ENCODE data around the gene ASTN1.

The ASTN1 gene

DNA sequence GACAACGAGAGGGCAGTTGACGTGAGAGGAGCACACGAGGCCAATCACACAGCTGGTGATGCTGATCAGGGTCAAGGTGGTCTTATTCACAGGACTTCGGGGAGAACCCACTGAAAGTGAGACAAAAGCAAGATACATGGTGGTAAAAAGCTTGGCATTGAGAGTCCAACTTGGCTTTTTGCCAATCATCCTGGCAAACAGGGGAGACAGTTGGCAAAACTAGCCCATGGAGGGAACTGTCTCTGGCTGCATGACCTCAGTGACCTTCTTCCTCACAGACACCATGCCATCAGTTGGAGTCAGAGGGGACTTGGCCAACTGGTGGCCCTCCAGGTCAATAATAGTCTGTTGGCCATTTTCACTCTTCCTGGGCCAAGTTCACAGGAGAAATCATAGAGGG, 139.9 kb downstream of the ASTN1 start:
- no peak for TF ChIP-seq TAF1 (IDR thresholded peaks at IDR 0.05; ENCODE audit: borderline replicate concordance, insufficient read depth, low read length)
- TF ChIP-seq FOXP2 (optimal IDR thresholded peaks at IDR 0.05; ENCODE audit: borderline replicate concordance, extremely low read depth, extremely low read length, insufficient read depth): no peak
- no peak for TF ChIP-seq SIN3A (IDR thresholded peaks at IDR 0.05; ENCODE audit: borderline replicate concordance, insufficient read depth, low read length)
- no peak for TF ChIP-seq POLR2AphosphoS5 (IDR thresholded peaks at IDR 0.05; ENCODE audit: low read depth, low read length)
- TF ChIP-seq, protein P1, sequence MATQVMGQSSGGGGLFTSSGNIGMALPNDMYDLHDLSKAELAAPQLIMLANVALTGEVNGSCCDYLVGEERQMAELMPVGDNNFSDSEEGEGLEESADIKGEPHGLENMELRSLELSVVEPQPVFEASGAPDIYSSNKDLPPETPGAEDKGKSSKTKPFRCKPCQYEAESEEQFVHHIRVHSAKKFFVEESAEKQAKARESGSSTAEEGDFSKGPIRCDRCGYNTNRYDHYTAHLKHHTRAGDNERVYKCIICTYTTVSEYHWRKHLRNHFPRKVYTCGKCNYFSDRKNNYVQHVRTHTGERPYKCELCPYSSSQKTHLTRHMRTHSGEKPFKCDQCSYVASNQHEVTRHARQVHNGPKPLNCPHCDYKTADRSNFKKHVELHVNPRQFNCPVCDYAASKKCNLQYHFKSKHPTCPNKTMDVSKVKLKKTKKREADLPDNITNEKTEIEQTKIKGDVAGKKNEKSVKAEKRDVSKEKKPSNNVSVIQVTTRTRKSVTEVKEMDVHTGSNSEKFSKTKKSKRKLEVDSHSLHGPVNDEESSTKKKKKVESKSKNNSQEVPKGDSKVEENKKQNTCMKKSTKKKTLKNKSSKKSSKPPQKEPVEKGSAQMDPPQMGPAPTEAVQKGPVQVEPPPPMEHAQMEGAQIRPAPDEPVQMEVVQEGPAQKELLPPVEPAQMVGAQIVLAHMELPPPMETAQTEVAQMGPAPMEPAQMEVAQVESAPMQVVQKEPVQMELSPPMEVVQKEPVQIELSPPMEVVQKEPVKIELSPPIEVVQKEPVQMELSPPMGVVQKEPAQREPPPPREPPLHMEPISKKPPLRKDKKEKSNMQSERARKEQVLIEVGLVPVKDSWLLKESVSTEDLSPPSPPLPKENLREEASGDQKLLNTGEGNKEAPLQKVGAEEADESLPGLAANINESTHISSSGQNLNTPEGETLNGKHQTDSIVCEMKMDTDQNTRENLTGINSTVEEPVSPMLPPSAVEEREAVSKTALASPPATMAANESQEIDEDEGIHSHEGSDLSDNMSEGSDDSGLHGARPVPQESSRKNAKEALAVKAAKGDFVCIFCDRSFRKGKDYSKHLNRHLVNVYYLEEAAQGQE (IDR thresholded peaks at IDR 0.05; ENCODE audit: insufficient read depth in 1 of 2, low read depth in 2 of 2, low read length in 2 of 2): no peak

DNA sequence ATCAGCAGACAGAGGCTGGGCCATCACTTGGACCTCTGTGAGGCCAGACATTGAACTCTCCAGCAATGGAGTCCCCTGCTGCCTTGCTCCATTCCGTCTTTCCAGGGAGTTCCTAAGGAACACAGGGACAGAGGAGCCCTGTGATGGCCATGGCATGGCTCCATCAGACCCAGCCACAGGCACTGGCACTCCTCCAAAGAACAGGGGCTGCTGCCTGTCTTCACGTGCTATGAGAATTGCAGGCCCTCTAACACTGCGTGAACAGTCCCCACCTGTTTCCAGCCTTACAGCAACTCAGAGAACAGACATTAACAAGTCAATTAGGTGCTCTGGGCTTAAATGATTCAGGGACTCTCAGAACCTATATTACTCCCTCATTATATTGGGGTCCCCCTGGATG, 140.8 kb downstream of the ASTN1 start:
- TF ChIP-seq, protein P1 (IDR thresholded peaks at IDR 0.05; ENCODE audit: insufficient read depth in 1 of 2, low read depth in 2 of 2, low read length in 2 of 2): no peak
- TF ChIP-seq TAF1 (IDR thresholded peaks at IDR 0.05; ENCODE audit: borderline replicate concordance, insufficient read depth, low read length) (no peak), SIN3A (IDR thresholded peaks at IDR 0.05; ENCODE audit: borderline replicate concordance, insufficient read depth, low read length) (no peak), FOXP2 (optimal IDR thresholded peaks at IDR 0.05; ENCODE audit: borderline replicate concordance, extremely low read depth, extremely low read length, insufficient read depth) (no peak), POLR2AphosphoS5 (IDR thresholded peaks at IDR 0.05; ENCODE audit: low read depth, low read length) (no peak)

DNA sequence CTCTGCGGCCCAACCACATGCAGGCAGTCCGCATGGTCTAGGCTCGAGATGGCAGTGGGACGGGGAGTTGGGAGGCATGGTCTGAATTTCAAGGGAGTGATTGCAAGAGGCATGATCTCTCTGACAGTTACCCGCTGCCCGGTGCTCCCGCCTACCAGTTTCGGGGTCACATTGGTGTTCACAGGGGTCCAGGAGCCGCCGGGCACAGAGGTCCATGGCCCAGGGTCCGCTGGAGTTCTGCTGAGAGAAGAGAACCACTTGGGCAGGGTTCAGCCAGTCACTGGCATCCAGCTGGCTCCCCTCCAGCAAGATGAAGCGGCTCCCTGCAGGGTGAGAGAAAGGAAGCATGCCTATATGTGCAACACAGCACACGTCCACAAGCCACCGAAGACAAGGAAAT, 141.3 kb downstream of the ASTN1 start:
- no peak for TF ChIP-seq TAF1 (IDR thresholded peaks at IDR 0.05; ENCODE audit: borderline replicate concordance, insufficient read depth, low read length)
- TF ChIP-seq FOXP2 (optimal IDR thresholded peaks at IDR 0.05; ENCODE audit: borderline replicate concordance, extremely low read depth, extremely low read length, insufficient read depth): no peak
- TF ChIP-seq, protein P1 (IDR thresholded peaks at IDR 0.05; ENCODE audit: insufficient read depth in 1 of 2, low read depth in 2 of 2, low read length in 2 of 2): no peak
- TF ChIP-seq POLR2AphosphoS5 (IDR thresholded peaks at IDR 0.05; ENCODE audit: low read depth, low read length): no peak
- TF ChIP-seq SIN3A (IDR thresholded peaks at IDR 0.05; ENCODE audit: borderline replicate concordance, insufficient read depth, low read length): no peak

DNA sequence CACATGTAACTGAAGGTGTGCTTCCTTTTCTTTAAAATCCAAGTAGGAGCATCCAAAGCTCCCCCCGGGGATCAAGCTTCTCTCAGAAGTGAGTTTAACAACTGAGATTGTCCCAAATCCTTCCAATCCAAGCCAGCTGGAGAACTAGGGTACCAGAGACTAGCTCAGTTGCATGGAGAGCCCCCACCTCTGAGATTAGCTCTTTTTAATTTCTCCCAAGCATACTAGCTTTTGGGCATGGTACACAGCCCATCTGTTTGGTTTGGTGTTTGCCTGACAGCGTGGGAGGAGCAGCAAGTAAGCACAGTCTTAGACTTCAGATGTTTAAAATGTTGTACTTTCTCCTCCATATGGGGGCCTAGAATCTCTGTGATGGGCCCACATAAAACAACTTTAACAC, 142.8 kb downstream of the ASTN1 start:
- TF ChIP-seq TAF1 (IDR thresholded peaks at IDR 0.05; ENCODE audit: borderline replicate concordance, insufficient read depth, low read length) (no peak), POLR2AphosphoS5 (IDR thresholded peaks at IDR 0.05; ENCODE audit: low read depth, low read length) (no peak), FOXP2 (optimal IDR thresholded peaks at IDR 0.05; ENCODE audit: borderline replicate concordance, extremely low read depth, extremely low read length, insufficient read depth) (no peak), SIN3A (IDR thresholded peaks at IDR 0.05; ENCODE audit: borderline replicate concordance, insufficient read depth, low read length) (no peak)
- TF ChIP-seq, protein P1 (IDR thresholded peaks at IDR 0.05; ENCODE audit: insufficient read depth in 1 of 2, low read depth in 2 of 2, low read length in 2 of 2): no peak
